Loucy (cell line): ENCODE results near the gene GPR15LG.

Experiments used
- EZH2phosphoT487 ChIP-seq: fragments of 200-600 bp; IDR thresholded peaks from 2 replicates; pipeline ENCODE4 v1.6.1; 2018; ENCODE audit warnings: antibody characterized with exemption, mild to moderate bottlenecking, moderate library complexity, borderline replicate concordance
- TF ChIP-seq, protein P1 (sequence below): fragments of 200-600 bp; sonication (generic); conservative IDR thresholded peaks from 2 replicates; pipeline ENCODE4 v1.5.1; 2014; ENCODE audit warnings: mild to moderate bottlenecking, antibody characterized with exemption, low read length

GRCh38 chr10:84140036-84140379 lies 33.6 kb upstream of the GPR15LG start:
- TF ChIP-seq, protein P1, sequence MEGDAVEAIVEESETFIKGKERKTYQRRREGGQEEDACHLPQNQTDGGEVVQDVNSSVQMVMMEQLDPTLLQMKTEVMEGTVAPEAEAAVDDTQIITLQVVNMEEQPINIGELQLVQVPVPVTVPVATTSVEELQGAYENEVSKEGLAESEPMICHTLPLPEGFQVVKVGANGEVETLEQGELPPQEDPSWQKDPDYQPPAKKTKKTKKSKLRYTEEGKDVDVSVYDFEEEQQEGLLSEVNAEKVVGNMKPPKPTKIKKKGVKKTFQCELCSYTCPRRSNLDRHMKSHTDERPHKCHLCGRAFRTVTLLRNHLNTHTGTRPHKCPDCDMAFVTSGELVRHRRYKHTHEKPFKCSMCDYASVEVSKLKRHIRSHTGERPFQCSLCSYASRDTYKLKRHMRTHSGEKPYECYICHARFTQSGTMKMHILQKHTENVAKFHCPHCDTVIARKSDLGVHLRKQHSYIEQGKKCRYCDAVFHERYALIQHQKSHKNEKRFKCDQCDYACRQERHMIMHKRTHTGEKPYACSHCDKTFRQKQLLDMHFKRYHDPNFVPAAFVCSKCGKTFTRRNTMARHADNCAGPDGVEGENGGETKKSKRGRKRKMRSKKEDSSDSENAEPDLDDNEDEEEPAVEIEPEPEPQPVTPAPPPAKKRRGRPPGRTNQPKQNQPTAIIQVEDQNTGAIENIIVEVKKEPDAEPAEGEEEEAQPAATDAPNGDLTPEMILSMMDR, result no peak
- TF ChIP-seq EZH2phosphoT487, result no peak
